ENCODE results near the gene CCDC33. TPM values are rescaled to one million over a fixed set of nuclear protein-coding genes. Genes with fewer than 3 reads are reported as not detected.

The CCDC33 gene
- total RNA-seq, 2 donors from 2014 or later = 1.5 TPM; not detected in 1

GRCh38 chr15:74270854-74271520 is 34.9 kb downstream of the CCDC33 start:
- no peak for DNase-seq (ENCODE audit: low spot score)
- intact Hi-C loops (cut with DNase I) = no loop called here
- Histone ChIP-seq H3K27me3 (replicated peaks; ENCODE audit: insufficient read depth) (peaks cover 3% of the 10 kb centered on the region), H3K36me3 (no peaks in the 10 kb centered on the region), H3K4me3 (no peak overlapping the region), H3K4me1 (replicated peaks) (no peaks in the 10 kb centered on the region), H3K27ac (no peak overlapping the region), H3K9me3 (no peaks in the 10 kb centered on the region)
- WGBS = 32% methylated on average over 14 of the region's 14 CpGs
- no peak for TF ChIP-seq POLR2AphosphoS5 (IDR thresholded peaks at IDR 0.05)

DNA sequence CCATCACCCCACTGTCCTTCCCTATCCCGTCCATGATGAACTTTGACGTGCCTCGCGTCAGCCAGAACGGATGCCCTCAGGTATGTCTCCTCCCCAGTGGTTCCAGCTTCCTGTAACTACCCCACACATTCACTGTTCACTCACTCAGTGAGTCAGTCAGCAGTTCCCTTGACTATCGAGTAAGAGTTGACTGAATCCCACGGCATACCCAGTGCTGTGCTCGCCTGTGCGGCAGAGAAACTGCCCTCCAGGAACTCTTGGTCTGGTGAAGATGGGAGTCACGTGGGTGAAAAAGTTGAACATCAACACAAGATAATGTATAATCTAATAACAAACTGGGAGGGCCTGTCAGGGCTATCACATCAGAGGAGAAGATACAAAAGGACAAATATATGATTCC is 36.7 kb downstream of the CCDC33 start:
- 89% methylated on average over 10 of the region's 10 CpGs for WGBS
- intact Hi-C loops (cut with DNase I) = no loop called here

DNA sequence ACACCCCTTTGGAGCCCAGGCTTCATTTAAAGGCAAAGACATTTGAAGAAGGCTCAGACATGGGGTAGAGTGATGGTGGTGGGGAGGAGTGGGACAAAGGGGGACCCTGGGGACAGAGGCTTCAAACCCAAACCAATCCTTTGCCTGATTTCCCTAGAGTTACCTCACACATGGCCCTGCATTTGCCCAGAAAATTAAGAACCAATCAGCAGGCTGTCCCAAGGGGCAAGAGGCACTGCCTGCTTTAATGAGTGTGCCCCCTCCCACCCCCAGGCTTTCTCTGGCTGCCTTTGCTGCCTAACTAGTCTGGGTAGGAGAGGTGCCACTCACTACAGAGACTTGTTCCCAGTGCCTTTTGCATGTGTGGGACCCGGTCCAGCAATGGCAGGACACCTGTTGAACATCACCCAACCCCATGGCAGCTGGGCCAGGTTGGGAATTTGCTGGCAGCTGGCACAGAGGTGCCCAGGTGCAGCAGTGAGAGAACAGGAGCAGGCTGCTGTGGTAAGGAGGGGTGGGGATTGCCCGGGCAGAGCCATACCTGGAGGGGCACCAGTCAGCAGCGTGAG is 38.4 kb downstream of the CCDC33 start:
- Histone ChIP-seq H3K4me1 (replicated peaks) (no peaks in the 10 kb centered on the region), H3K9me3 (no peaks in the 10 kb centered on the region), H3K27me3 (replicated peaks; ENCODE audit: insufficient read depth) (peaks cover 3% of the 10 kb centered on the region), H3K36me3 (no peaks in the 10 kb centered on the region), H3K27ac (no peak overlapping the region), H3K4me3 (no peak overlapping the region)
- DNase-seq (ENCODE audit: low spot score) = no peak
- intact Hi-C loops (cut with DNase I) = no loop called here
- WGBS = 40% methylated on average over 3 of the region's 3 CpGs
- TF ChIP-seq CTCF (IDR thresholded peaks at IDR 0.05) (no peak), POLR2A (IDR thresholded peaks at IDR 0.05) (no peak), POLR2AphosphoS5 (IDR thresholded peaks at IDR 0.05) (no peak)

More for the DNA sequence above, 36.7 kb downstream of the CCDC33 start:
- H3K9me3 ChIP-seq = no peaks in the 10 kb centered on the region
- H3K27ac ChIP-seq = no peak overlapping the region
- no peak overlapping the region for H3K4me3 ChIP-seq
- H3K4me1 ChIP-seq (replicated peaks) = no peaks in the 10 kb centered on the region
- H3K36me3 ChIP-seq = no peaks in the 10 kb centered on the region
- TF ChIP-seq POLR2AphosphoS5 (IDR thresholded peaks at IDR 0.05) (no peak), POLR2A (IDR thresholded peaks at IDR 0.05) (no peak), CTCF (IDR thresholded peaks at IDR 0.05) (no peak)
- peaks cover 3% of the 10 kb centered on the region for H3K27me3 ChIP-seq (replicated peaks; ENCODE audit: insufficient read depth)
- DNase-seq (ENCODE audit: low spot score) = no peak

GRCh38 chr15:74275957-74276356 is 39.8 kb downstream of the CCDC33 start:
- intact Hi-C loops (cut with DNase I) = no loop called here
- DNase-seq (ENCODE audit: low spot score) = no peak
- WGBS = 87% methylated on average over 6 of the region's 6 CpGs
- no peak for TF ChIP-seq CTCF (IDR thresholded peaks at IDR 0.05)
- TF ChIP-seq POLR2A (IDR thresholded peaks at IDR 0.05) = no peak
- no peak for TF ChIP-seq POLR2AphosphoS5 (IDR thresholded peaks at IDR 0.05)
- Histone ChIP-seq H3K27ac (no peak overlapping the region), H3K4me1 (replicated peaks) (no peaks in the 10 kb centered on the region), H3K27me3 (replicated peaks; ENCODE audit: insufficient read depth) (peaks cover 3% of the 10 kb centered on the region), H3K4me3 (no peak overlapping the region), H3K9me3 (no peaks in the 10 kb centered on the region), H3K36me3 (no peaks in the 10 kb centered on the region)

GRCh38 chr15:74276560-74276959 is 40.4 kb downstream of the CCDC33 start:
- intact Hi-C loops (cut with DNase I) = no loop called here
- Histone ChIP-seq H3K4me3 (no peak overlapping the region), H3K27ac (no peak overlapping the region), H3K27me3 (replicated peaks; ENCODE audit: insufficient read depth) (peaks cover 2% of the 10 kb centered on the region), H3K4me1 (replicated peaks) (no peaks in the 10 kb centered on the region), H3K9me3 (no peaks in the 10 kb centered on the region), H3K36me3 (no peaks in the 10 kb centered on the region)
- WGBS = 90% methylated on average over 3 of the region's 3 CpGs
- TF ChIP-seq POLR2A (IDR thresholded peaks at IDR 0.05) = no peak
- TF ChIP-seq POLR2AphosphoS5 (IDR thresholded peaks at IDR 0.05) = no peak
- no peak for TF ChIP-seq CTCF (IDR thresholded peaks at IDR 0.05)
- no peak for DNase-seq (ENCODE audit: low spot score)
